ENCODE results near the gene NFATC3. TPM values are rescaled to one million over a fixed set of nuclear protein-coding genes. Genes with fewer than 3 reads are reported as not detected.

NFATC3 gene
- total and polyA plus RNA-seq, 2 donors from 2014 or later, result 15.0 to 37.7 TPM

DNA sequence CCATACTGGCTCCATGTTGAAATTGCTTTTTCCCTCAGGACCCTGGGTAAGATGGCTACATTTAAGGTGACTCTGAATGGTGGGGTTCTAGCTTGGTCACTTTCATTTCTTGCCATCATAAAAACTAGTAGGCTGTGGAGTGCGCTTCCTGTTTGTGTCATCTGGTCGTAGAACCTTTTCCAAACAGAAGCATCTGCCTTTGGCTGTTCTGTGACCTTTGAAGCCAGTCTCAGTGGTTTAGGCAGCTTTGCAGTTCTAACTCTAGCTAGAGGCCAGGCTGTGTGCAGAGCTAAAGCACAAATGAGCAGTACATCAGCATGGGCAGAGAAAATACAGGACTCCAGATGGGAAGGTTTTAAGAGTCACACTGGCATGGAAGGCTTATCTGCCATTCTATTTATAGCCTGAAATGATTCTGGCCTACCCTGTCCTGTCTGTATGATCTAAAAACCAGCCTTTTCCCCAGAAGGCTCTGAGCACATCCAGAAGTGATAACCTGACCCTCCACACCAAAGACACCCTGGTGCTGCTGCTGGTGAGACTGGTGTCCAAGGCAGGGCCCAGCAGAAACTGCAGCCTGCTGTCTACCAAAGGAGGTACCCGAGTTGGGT lies 142.1 kb downstream of the NFATC3 start:
- peaks cover 3 to 26% (median 15%) of the 10 kb centered on the region in 3 donors for H3K36me3 ChIP-seq (ENCODE audit: control insufficient read depth in 2 of 3, insufficient read depth in 3 of 3, low read length in 3 of 3)
- H3K27me3 ChIP-seq (ENCODE audit: control insufficient read depth, insufficient read depth, low read length), result no peaks in the 10 kb centered on the region
- intact Hi-C loops (cut with DNase I), result no loop called here
- H3K9ac ChIP-seq (ENCODE audit: low read length in 3 of 3), result no peak overlapping the region
- TF ChIP-seq, protein P1, sequence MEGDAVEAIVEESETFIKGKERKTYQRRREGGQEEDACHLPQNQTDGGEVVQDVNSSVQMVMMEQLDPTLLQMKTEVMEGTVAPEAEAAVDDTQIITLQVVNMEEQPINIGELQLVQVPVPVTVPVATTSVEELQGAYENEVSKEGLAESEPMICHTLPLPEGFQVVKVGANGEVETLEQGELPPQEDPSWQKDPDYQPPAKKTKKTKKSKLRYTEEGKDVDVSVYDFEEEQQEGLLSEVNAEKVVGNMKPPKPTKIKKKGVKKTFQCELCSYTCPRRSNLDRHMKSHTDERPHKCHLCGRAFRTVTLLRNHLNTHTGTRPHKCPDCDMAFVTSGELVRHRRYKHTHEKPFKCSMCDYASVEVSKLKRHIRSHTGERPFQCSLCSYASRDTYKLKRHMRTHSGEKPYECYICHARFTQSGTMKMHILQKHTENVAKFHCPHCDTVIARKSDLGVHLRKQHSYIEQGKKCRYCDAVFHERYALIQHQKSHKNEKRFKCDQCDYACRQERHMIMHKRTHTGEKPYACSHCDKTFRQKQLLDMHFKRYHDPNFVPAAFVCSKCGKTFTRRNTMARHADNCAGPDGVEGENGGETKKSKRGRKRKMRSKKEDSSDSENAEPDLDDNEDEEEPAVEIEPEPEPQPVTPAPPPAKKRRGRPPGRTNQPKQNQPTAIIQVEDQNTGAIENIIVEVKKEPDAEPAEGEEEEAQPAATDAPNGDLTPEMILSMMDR (IDR thresholded peaks at IDR 0.05; ENCODE audit: borderline replicate concordance, extremely low read depth, insufficient read depth), result no peak
- FAIRE-seq (no peak), DNase-seq (no peak)
- no peak overlapping the region for H3K4me3 ChIP-seq (ENCODE audit: low read length in 3 of 3)
- peak overlapping the region in 1 of 2 donors; percentile 6 for H3K27ac ChIP-seq (ENCODE audit: low read depth in 2 of 2, low read length in 2 of 2)
- no peaks in the 10 kb centered on the region for H3K9me3 ChIP-seq (ENCODE audit: control insufficient read depth in 2 of 3, insufficient read depth in 1 of 3, low read length in 3 of 3)
- peaks cover 0 to 12% (median 6%) of the 10 kb centered on the region in 3 donors for H3K4me1 ChIP-seq (ENCODE audit: control insufficient read depth in 2 of 3, insufficient read depth in 2 of 3, low read depth in 1 of 3, low read length in 3 of 3)

DNA sequence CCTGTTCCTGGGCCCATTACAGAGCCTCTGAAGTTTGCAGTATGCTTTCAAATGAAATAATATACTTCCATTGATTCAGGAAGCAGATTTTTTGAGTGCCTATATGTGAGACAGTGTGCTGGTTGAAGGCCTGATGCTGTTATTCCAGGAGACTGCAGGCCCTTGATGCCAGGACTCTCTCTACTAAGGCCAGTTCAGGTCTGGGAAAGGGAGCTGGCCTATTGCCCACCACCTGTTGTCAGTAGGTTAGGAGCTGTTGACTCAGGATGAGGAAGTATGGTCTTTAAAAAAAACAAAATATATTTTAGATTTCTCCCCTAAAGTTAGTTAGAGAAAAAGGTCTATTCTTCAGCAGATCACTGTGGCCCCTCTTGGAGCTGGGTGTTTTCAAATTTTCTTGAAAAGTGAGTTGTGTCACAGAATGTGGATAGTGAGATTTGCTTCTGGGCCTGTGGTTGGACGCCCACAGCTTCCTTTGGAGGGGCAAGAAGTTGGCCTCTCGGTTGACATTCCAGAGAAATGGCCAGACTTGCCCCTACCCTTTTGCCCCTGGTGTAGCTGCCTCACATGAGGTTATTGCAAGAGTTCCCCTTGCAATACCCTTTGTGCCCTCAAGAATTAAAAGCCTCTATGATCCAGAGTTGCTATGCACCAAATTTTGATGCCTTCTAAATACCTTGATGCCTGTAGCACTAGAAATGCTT lies 142.8 kb downstream of the NFATC3 start:
- H3K4me1 ChIP-seq (ENCODE audit: control insufficient read depth in 2 of 3, insufficient read depth in 2 of 3, low read depth in 1 of 3, low read length in 3 of 3), result peaks cover 0 to 12% (median 6%) of the 10 kb centered on the region in 3 donors
- H3K36me3 ChIP-seq (ENCODE audit: control insufficient read depth in 2 of 3, insufficient read depth in 3 of 3, low read length in 3 of 3), result peaks cover 3 to 31% (median 15%) of the 10 kb centered on the region in 3 donors
- no peak overlapping the region for H3K9ac ChIP-seq (ENCODE audit: low read length in 3 of 3)
- no peak overlapping the region for H3K27ac ChIP-seq (ENCODE audit: low read depth in 2 of 2, low read length in 2 of 2)
- no peaks in the 10 kb centered on the region for H3K9me3 ChIP-seq (ENCODE audit: control insufficient read depth in 2 of 3, insufficient read depth in 1 of 3, low read length in 3 of 3)
- TF ChIP-seq, protein P1 (IDR thresholded peaks at IDR 0.05; ENCODE audit: borderline replicate concordance, extremely low read depth, insufficient read depth), result no peak
- DNase-seq (no peak), FAIRE-seq (no peak)
- intact Hi-C loops (cut with DNase I), result no loop called here
- no peak overlapping the region for H3K4me3 ChIP-seq (ENCODE audit: low read length in 3 of 3)
- H3K27me3 ChIP-seq (ENCODE audit: control insufficient read depth, insufficient read depth, low read length), result no peaks in the 10 kb centered on the region

DNA sequence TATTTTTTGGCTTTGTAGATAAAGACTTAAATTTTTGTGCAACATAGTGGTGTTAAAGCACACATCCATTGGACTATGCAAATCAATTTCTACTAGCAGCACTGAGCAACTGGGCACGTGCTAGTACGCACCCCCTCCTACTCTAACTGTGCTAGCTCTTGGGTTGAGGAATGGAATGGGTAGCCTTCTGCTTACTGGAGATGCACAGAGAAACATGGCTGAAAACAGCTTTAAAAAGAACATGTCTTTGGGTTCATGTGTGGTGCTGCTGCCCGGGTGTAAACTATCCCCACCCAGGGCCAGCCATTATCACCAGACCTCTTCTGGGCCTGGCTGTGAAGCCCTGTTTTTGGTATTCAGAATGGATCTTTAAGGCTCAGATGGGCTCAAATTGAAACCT lies 143.5 kb downstream of the NFATC3 start:
- no peak overlapping the region for H3K9ac ChIP-seq (ENCODE audit: low read length in 3 of 3)
- peaks cover 3 to 31% (median 19%) of the 10 kb centered on the region in 3 donors for H3K36me3 ChIP-seq (ENCODE audit: control insufficient read depth in 2 of 3, insufficient read depth in 3 of 3, low read length in 3 of 3)
- FAIRE-seq (no peak), DNase-seq (peak in 1 of 5 donors; percentile 30)
- H3K27me3 ChIP-seq (ENCODE audit: control insufficient read depth, insufficient read depth, low read length), result no peaks in the 10 kb centered on the region
- intact Hi-C loops (cut with DNase I), result no loop called here
- H3K27ac ChIP-seq (ENCODE audit: low read depth in 2 of 2, low read length in 2 of 2), result no peak overlapping the region
- H3K4me1 ChIP-seq (ENCODE audit: control insufficient read depth in 2 of 3, insufficient read depth in 2 of 3, low read depth in 1 of 3, low read length in 3 of 3), result peaks cover 3 to 15% (median 12%) of the 10 kb centered on the region in 3 donors
- no peak overlapping the region for H3K4me3 ChIP-seq (ENCODE audit: low read length in 3 of 3)
- H3K9me3 ChIP-seq (ENCODE audit: control insufficient read depth in 2 of 3, insufficient read depth in 1 of 3, low read length in 3 of 3), result no peaks in the 10 kb centered on the region
- TF ChIP-seq, protein P1 (IDR thresholded peaks at IDR 0.05; ENCODE audit: borderline replicate concordance, extremely low read depth, insufficient read depth), result no peak

Measured in kidney (tissue), 14 donors.